Endothelial cell of umbilical vein (primary cell): ENCODE results near the gene SNURF. TPM values are rescaled to one million over a fixed set of nuclear protein-coding genes. Genes with fewer than 3 reads are reported as not detected.

Experiments
- polyA plus RNA-seq, 4 experiments: library from polyadenylated mRNA; depleted of rRNA in 3 of 4; stranded (reverse) in 3 of 4; unstranded in 1 of 4; fragments of >200 nt; gene quantifications; 2 replicates each; pipeline versions ENCODE4 v1.2.1 to v1.2.3, GENCODE V29; 2011 to 2012; ENCODE audit warnings: missing spikeins in 1 of 4
- small RNA-seq: library from RNA; depleted of rRNA; stranded (forward); fragments of <200 nt; gene quantifications from one replicate; pipeline ENCODE3, GENCODE V24; 2012; ENCODE audit warnings: low replicate concordance, low read depth; ENCODE audit not compliant: insufficient read depth, insufficient read length
- total RNA-seq: library from RNA; stranded (reverse); gene quantifications from 2 replicates; pipeline ENCODE4 v1.2.3, GENCODE V29; 2021

Gene SNURF
- total and polyA plus RNA-seq, 2 donors (not counting 3 experiments of a cell fraction or from before 2014, with no cell fraction given), result 3.9 to 9.4 TPM

Small RNAs within 50 kb of the gene (small RNA-seq; reads per million reads assigned to genes)
- gene AC090602.1, result not detected
- not detected for gene AC124312.4
- not detected for gene AC124312.5

Other genes starting within 250 kb of the SNURF start
- 103 and 117 TPM in 2 replicates for gene SNRPN, start within 50 bp of the SNURF start, total RNA-seq
- 163 and 192 TPM in 2 replicates for gene SNRPN, start within 50 bp of the SNURF start, polyA plus RNA-seq